Epithelial cell of proximal tubule (primary cell): ENCODE measurements around the gene LRRIQ4. TPM values are rescaled to one million over a fixed set of nuclear protein-coding genes. Genes with fewer than 3 reads are reported as not detected.

Source experiments
- DNase-seq: peaks from one replicate; pipeline ENCODE4 v3.0.0-alpha.2; 2011; ENCODE audit warnings: low read depth
- H3K4me3 ChIP-seq: 2 replicates; pipeline ENCODE4 v1.5.1; 2011; ENCODE audit warnings: low read depth, mild to moderate bottlenecking, low read length
- CTCF ChIP-seq: conservative IDR thresholded peaks from 2 replicates; pipeline ENCODE4 v1.5.1; 2012; ENCODE audit warnings: low read depth, mild to moderate bottlenecking, low read length
- total RNA-seq: library from RNA; depleted of rRNA; stranded (reverse); fragments of >200 nt; gene quantifications from 2 replicates; pipeline ENCODE4 v1.2.3, GENCODE V29; 2015

Gene LRRIQ4
- total RNA-seq, 1 donor from 2014 or later: not detected

GRCh38 chr3:169822540-169822939, 9.9 kb downstream of the LRRIQ4 start:
- TF ChIP-seq CTCF: no peak
- DNase-seq: no peak
- H3K4me3 ChIP-seq: no peak overlapping the region

GRCh38 chr3:169822983-169823382, 10.3 kb downstream of the LRRIQ4 start:
- TF ChIP-seq CTCF: no peak
- DNase-seq: no peak

GRCh38 chr3:169825316-169825715, 12.6 kb downstream of the LRRIQ4 start:
- TF ChIP-seq CTCF: no peak
- DNase-seq: no peak
- no peak overlapping the region for H3K4me3 ChIP-seq

More at GRCh38 chr3:169822983-169823382, 10.3 kb downstream of the LRRIQ4 start:
- no peak overlapping the region for H3K4me3 ChIP-seq

- TF ChIP-seq CTCF: no peak
- no peak for DNase-seq
- H3K4me3 ChIP-seq: no peak overlapping the region
Measured at GRCh38 chr3:169827712-169828111, 15.0 kb downstream of the LRRIQ4 start.

- no peak for TF ChIP-seq CTCF
- H3K4me3 ChIP-seq: no peak overlapping the region
- DNase-seq: no peak
Measured at GRCh38 chr3:169835533-169835932, 22.9 kb downstream of the LRRIQ4 start.

- no peak for TF ChIP-seq CTCF
- no peak for DNase-seq
Measured at GRCh38 chr3:169836078-169836941, 23.6 kb downstream of the LRRIQ4 start.

GRCh38 chr3:169836942-169837275, 24.2 kb downstream of the LRRIQ4 start:
- H3K4me3 ChIP-seq: no peak overlapping the region
- no peak for DNase-seq
- TF ChIP-seq CTCF: no peak

More at GRCh38 chr3:169836078-169836941, 23.6 kb downstream of the LRRIQ4 start:
- H3K4me3 ChIP-seq: no peak overlapping the region
